ENCODE measurements around the gene OTUB2.

- TF ChIP-seq POLR2AphosphoS5 (IDR thresholded peaks at IDR 0.05; ENCODE audit: low read depth, low read length), result no peak
- no peak for TF ChIP-seq GATA2 (CRISPR knock-in tag; IDR thresholded peaks at IDR 0.05)
- TF ChIP-seq CTCF (IDR thresholded peaks at IDR 0.05), result no peak
- TF ChIP-seq REST (IDR thresholded peaks at IDR 0.05; ENCODE audit: low read depth, low read length), result no peak
- no peak for TF ChIP-seq RFX5 (IDR thresholded peaks at IDR 0.05; ENCODE audit: low read length)
These were observed 20.6 kb downstream of the OTUB2 start for GRCh38 chr14:94046696-94047250.
